ENCODE measurements around the gene PPP2R5C.

DNA sequence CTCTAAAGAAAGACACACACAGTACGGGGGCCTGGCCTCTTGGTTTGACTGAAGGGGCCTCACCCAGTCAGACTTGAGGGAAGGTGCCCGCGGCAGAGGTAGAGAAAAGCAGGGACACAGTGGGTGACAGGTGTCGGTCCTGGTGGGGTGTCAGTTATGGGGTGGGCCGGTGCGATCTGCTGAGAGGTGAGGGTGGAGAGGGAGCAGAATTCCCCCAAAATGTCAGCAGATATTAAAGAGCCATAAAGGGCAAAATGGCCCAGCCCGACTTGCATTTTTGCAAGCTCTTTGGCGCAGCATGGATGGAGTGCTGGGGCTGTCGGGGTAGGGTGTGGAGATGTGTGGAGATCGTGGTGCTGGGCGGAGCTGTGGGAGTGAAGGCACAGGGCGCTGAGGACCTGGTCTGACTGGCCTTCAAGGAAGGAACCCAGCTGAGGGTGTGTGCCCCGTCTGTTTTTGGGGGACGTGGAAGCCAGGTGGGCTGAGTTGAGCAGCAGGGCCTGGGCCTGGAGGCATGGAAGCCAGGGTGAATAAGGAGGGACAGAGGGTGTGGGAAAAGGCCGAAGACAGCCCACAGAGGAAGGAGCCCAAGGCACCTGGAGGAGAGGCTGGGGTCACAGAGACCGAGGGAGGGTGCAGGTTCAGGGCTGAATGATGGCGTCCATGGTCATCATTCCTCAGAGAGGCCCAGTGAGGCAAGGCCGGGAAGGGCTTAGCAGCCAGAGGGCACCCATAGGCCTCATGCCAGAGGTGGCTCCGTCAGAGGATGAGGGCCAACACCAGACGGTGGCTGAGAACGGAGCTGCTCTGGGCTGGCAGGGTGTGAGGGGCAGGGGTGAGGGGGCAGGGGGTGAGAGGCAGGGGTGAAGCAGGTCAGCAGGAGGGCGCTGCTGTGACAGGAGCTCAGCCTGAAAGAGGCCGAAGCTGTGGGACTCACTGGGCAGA, 154.6 kb downstream of the PPP2R5C start:
- TF ChIP-seq, protein P1, sequence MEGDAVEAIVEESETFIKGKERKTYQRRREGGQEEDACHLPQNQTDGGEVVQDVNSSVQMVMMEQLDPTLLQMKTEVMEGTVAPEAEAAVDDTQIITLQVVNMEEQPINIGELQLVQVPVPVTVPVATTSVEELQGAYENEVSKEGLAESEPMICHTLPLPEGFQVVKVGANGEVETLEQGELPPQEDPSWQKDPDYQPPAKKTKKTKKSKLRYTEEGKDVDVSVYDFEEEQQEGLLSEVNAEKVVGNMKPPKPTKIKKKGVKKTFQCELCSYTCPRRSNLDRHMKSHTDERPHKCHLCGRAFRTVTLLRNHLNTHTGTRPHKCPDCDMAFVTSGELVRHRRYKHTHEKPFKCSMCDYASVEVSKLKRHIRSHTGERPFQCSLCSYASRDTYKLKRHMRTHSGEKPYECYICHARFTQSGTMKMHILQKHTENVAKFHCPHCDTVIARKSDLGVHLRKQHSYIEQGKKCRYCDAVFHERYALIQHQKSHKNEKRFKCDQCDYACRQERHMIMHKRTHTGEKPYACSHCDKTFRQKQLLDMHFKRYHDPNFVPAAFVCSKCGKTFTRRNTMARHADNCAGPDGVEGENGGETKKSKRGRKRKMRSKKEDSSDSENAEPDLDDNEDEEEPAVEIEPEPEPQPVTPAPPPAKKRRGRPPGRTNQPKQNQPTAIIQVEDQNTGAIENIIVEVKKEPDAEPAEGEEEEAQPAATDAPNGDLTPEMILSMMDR (IDR thresholded peaks at IDR 0.05): no peak
- no peak for TF ChIP-seq POLR2A (IDR thresholded peaks at IDR 0.05)

All from testis (tissue), 2 donors.